Activated T-cell treated with anti-CD3 and anti-CD28 coated beads for 24 hours (primary cell): Measurements from ENCODE around the gene TXNRD3.
"Not testable (repeated sequence)": the region's sequence is repeated elsewhere in the genome, so short reads cannot be mapped to it uniquely, and the experiment has no call there.

ENCODE experiments used
- DNase-seq: peaks from one replicate; pipeline ENCODE4 v3.0.0-alpha.2; 2020; ENCODE audit warnings: low read depth

The TXNRD3 gene

GRCh38 chr3:126595479-126595878 is 59.4 kb downstream of the TXNRD3 start:
- not testable (repeated sequence) for DNase-seq

DNA sequence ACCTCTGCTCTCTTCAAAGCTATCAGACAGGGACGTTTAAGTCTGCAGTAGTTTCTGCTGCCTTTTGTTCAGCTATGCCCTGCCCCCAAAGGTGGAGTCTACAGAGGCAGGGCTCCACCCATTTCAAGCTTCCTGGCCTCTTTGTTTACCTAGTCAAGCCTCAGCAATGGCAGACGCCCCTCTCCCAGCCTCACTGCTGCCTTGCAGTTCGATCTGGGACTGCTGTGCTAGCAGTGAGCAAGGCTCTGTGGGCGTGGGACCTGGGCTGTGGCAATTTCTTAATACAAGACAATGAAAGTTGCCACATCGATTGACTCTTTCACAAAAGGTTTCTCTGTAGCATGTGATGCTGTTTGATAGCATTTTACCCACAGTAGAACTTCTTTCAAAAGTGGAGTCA is 63.4 kb downstream of the TXNRD3 start:
- DNase-seq: not testable (repeated sequence)

- no peak for DNase-seq
Measured at GRCh38 chr3:126582311-126582710, 72.6 kb downstream of the TXNRD3 start.

DNA sequence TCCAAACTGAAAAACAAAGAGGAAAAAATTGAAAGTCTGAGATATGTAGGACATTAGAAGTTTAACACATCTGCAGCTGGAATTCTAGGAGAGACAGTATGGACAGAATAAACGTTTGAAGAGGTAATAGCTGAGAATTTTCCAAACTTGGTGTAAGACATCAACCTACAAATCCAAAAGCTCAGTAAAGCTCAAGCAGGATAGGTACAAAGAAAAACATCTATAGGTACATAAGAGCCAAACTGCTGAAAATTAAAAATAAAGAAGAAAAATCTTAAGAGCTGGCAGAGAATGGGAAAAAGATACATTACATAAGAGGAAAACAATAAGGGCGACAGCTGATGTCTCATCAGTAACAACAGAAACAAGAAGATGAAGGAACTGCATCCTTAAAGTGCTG is 73.4 kb downstream of the TXNRD3 start:
- DNase-seq: no peak

DNA sequence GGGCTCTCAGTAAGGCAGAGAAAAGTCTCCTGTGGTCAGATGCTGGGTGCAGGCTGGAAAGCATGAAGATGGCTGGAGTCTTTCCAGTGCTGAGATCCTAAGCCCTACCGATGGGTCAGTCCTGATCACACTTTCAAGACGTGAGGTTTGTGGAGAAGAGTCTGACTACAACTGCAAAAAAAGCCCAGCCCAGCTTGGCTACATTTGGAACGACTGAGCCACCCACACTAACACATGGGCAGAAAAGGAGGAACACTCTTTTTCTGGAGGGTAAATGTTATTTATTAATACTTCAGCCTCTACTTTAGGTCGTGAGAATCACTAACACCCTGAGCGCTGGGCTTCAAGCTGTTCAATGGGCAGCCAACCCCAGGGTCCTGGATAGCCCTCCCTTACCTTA is 74.2 kb downstream of the TXNRD3 start:
- DNase-seq: no peak

DNA sequence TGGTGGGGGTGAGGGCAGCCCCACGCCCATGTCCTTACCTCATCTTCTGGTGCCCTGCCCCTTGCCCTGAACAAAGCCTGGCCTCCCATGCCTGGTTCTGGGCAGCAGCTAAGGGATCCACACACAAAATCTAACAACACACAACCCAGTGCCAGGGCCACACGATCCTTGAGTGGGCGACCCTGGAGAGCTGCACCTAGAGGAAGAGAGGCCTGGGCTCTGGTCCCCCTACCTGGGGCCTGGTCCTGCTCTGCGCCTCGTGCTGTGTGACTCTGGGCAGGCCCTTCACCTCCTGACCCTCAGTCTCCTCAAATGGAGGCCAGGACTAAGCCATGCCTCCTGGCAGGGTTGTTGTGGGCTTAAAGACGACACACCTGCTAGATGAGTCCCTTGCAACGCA is 76.2 kb downstream of the TXNRD3 start:
- DNase-seq: no peak

- DNase-seq: no peak
Measured at GRCh38 chr3:126577261-126577660, 77.7 kb downstream of the TXNRD3 start.

GRCh38 chr3:126573492-126574117 is 81.3 kb downstream of the TXNRD3 start:
- no peak for DNase-seq

DNA sequence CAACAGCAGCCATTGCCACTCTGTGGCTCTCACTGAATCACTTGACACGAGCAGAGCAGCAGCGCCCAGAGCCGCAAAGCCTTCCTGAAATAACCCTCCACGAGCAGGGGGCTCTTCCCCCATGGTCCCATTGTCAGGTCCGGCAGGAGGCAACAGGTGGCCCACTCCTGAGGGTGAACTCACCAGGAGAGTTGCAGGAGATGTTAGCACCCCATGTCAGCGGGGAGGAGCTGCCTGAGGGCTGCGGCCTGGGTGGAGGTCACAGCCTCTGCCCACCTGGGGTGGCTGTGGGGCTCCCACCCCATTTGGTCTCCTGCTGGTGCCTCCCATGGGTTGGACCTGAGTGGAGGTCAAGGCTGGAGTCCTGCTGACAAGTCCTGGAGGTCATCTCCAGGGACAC is 83.8 kb downstream of the TXNRD3 start:
- DNase-seq: no peak

GRCh38 chr3:126570103-126570541 is 84.8 kb downstream of the TXNRD3 start:
- no peak for DNase-seq

DNA sequence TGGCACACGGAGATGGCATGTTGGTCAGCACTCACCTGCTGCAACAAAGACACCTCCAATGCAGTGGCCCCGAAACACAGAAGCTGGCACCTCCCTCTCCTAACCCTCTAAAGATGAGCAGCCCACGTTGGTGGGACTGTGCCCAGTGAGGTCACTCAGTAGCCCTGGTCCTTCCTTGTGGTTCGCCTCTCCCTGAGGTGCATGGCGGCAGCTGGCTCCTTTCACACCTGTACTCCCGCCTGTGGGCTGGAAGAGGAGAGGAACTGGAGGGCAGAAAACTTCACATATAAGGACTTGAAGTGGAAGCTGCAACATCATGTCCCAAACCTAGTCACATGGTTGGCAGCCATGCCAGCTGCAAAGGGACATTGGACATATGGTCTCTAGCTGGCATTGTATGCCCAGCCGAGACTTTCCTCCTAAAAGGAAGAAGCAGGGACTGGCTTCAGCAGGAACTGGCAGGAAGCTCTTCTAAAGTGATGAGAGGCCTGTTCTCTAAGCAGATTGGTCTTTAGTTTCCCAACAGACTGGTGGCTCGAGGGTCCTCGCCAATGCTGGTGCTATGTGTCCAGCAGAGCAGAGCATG is 85.4 kb downstream of the TXNRD3 start:
- DNase-seq: no peak

DNA sequence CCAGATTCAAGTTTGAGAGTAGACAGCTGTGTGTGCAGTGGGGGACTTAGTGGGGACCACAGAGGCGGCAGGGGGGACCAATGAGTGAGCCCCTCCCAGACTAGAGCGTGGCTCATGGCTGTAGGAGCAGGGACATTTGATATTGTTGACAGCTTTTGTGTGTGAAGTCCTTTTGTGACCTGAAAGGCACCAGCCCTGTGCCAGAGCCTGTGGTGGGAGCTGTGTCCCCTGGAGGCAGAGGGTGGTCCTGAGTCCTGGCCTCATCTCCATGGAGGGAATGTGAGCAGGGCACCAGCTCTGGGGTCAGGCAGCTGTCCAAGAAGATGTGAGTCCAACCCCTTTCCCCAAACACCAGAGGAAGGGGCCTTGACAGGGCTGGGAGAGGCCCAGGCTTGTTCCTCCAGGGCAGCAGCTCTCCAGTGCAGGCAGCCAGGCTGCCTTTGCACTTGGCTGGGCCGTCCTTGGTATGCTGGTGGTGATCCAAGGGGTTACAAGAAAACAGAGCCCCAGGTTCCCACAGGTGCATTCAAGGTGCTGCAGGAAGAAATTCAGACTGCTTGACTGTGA is 86.1 kb downstream of the TXNRD3 start:
- no peak for DNase-seq

DNA sequence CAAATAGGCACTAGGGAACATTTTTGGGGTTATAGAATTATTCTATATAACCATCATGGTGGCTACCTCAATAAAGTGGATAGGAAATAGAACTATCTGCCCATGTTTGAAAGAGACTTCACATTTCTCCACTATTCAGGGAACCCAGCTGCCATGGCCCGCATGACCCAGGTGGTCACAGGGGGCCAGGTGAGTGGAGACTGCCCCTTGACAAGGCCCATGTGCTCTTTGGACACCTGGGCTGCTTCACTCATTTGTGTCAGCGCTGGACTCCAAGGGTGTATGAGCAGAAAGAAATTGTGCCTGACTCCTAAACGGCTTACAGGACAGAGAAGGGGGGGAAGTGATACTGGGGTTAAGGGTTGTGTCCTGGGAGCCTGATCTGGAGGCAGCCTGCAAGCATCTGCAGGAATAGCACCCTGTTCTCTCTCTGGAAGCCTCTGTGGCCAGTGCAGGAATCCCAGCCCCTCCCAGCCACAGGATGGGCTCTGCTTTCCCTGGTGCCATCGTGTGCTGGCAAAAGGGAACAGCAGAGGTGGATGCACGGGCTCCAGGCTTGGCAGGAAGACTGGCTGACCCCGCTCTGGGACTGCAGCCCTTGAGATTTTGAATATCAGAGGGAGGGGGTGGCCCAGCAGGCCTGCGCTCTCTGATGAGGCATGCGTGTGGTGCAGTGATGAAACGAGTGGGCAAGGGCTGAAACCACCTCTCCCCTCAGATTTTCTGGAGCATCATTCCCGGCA is 87.1 kb downstream of the TXNRD3 start:
- DNase-seq: no peak

DNA sequence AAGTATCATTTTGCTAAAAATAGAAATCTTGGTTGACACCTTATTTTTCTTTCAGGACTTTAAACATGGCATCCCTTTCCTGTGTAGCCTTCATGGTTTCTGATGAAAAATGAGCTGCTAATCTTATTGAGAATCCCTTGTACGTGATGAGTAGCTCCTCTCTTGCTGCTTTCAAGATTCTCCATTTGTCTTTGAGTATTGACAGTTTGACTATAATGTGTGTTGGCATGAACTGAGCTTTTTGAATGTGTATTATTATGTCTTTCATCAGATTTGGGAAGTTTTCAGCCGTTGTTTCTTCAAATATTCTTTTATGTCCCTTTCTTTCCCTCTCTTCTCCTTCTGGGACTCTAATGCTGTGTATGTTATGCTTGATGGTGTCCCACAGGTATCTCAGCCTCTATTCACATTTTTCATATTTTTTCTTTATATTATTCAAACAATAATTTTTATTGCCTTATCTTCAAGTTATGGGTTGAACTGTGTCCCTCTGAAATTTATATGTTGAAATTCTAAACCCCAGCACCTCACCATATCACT is 92.1 kb downstream of the TXNRD3 start:
- DNase-seq: no peak

DNA sequence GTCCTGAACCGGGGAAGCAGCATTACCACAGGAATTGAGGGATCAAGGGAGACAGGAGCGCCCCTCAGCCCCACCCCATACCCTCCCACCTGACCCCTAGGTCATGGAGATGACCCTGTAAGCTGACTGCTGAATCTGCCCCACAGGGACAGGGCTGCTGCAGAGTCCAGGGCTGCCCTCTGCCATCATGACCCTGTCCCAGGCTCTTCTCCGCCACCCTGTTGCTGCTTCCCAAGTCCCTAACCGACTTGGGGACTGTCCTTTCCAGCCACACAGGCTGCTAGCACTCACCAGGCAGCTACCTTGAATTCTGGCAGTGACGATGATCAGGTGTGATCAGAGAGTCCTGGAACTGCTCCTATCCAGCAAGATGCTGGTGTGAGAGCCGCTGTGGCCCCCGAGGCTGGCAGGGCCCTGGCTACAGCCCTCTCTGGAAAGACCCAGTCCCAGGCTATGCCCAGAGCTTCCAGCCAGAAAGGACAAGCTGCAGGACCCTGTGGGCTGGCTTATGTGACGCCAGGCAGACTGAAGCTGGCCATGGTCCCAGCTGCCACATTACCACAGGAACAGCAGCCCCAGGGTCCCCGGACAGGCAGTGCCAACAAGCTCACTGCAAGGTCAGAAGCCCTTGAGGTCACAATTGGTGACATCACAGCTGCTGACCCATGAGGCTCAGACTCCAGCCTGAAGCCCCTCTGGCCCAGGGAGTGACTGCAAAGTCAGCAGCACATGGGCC is 96.4 kb downstream of the TXNRD3 start, which contains the start of gene C3orf22:
TSS of gene C3orf22 (minus strand) at position 597 of the 736 bp plus-strand sequence. CDS start 5,542 bp downstream, outside the sequence.
- DNase-seq: no peak

DNA sequence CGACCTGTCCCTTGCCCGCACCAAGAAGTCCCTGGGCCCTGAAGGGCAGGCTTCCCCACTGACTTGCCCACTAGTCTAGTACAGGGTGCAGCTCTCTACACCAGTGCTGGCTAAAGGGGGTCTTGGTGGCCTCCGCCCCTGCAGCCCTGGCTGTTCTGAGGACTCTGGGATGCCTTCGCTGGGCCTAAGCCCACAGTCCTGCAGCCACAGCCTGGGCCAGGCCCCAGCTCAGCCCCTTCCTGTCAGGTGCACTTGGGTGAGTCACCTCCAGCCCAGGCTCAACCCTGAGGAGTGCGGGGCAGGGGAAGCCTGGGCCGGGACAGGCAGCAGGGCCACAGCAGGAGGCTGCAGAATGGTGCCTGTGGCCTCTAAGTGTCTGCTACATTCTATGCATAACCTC is 97.2 kb downstream of the TXNRD3 start:
- no peak for DNase-seq

DNA sequence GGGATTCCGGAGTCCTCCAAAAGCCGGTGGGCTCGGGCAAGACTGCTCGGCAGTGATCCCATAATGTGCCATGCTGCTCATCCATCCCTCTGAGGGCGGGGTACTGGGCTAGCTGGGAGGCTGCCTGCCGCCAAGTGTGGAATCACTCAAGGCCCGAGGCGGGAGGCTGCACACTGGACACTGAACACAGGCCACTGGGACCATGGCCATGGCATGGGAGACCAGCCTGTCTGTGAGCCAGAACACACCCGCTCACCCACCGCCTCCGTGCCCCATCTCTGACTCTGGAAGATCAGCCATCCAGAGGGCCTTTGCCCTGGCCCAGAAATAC is 97.5 kb downstream of the TXNRD3 start:
- no peak for DNase-seq
